ENCODE data around the gene MCEE. TPM values are rescaled to one million over a fixed set of nuclear protein-coding genes. Genes with fewer than 3 reads are reported as not detected.

MCEE gene
- total and polyA plus RNA-seq, 2 of the 4 experiments (the other 2 are of a cell fraction): 11.1 to 15.0 TPM

- BruUV-seq (replicated peaks): no TSS peak
- Histone ChIP-seq H2BK20ac (ENCODE audit: low read depth, low read length) (no peak overlapping the region), H4K8ac (ENCODE audit: low read depth in 2 of 2, low read length in 2 of 2) (no peak overlapping the region), H3K4ac (ENCODE audit: low read depth, low read length) (no peak overlapping the region), H4K20me1 (ENCODE audit: insufficient read depth, low read length) (0 out of 2 replicates have a peak, but pooled peaks cover 4% of the 10 kb centered on the region), H3K4me3 (ENCODE audit: insufficient read depth, low read depth, low read length) (no peak overlapping the region), H3K18ac (ENCODE audit: low read depth, low read length) (no peak overlapping the region), H2AFZ (replicated peaks; ENCODE audit: low read length, poor library complexity) (no peak overlapping the region), H4K5ac (ENCODE audit: low read depth, low read length) (no peak overlapping the region), H3K27me3 (ENCODE audit: control insufficient read depth, insufficient read depth, low read length) (no peaks in the 10 kb centered on the region), H3K9me3 (ENCODE audit: control insufficient read depth, insufficient read depth, low read length) (no peaks in the 10 kb centered on the region), H3K56ac (ENCODE audit: extremely low read depth, insufficient read depth, low read length) (no peak overlapping the region), H3K4me1 (ENCODE audit: control insufficient read depth, insufficient read depth, low read length) (no peaks in the 10 kb centered on the region), H2BK5ac (ENCODE audit: low read depth, low read length, poor library complexity, severe bottlenecking) (no peak overlapping the region), H3K23ac (ENCODE audit: low read depth, low read length) (no peak overlapping the region), H3K9ac (ENCODE audit: low read depth, low read length) (no peak overlapping the region), H2BK15ac (ENCODE audit: low read depth, low read length) (no peak overlapping the region), H3K36me3 (ENCODE audit: control insufficient read depth, insufficient read depth, low read length) (peaks cover 58% of the 10 kb centered on the region), H3K79me1 (ENCODE audit: low read depth in 1 of 2, low read length in 2 of 2) (peaks cover 4 to 7% of the 10 kb centered on the region in 2 experiments; a peak in 1 of 4 replicates), H3K9me1 (ENCODE audit: insufficient read depth, low read length) (no peaks in the 10 kb centered on the region), H2BK120ac (ENCODE audit: low read depth, low read length) (no peak overlapping the region), H4K91ac (ENCODE audit: insufficient read depth, low read depth, low read length) (no peak overlapping the region), H3K27ac (ENCODE audit: insufficient read depth, low read length) (no peak overlapping the region), H2AK9ac (replicated peaks; ENCODE audit: low read depth, low read length, poor library complexity) (no peak overlapping the region), H2AK5ac (ENCODE audit: low read depth, low read length) (no peak overlapping the region), H3K14ac (replicated peaks; ENCODE audit: low read depth, low read length) (no peak overlapping the region), H3K4me2 (ENCODE audit: low read depth, low read length) (no peak overlapping the region)
- ATAC-seq (ENCODE audit: low read depth) (no peak), DNase-seq (no peak)
- WGBS, 2 experiments (ENCODE audit: extremely low coverage in 2 of 2, insufficient read length in 1 of 2): no CpG with 5 or more reads among the region's 3 CpGs
- in situ Hi-C loops (cut with MboI; ENCODE audit: low sequenced_read_pairs) (no loop called here), dilution Hi-C loops (cut with HindIII; ENCODE audit: low sequenced_read_pairs, unreplicated experiment) (no loop called here), intact Hi-C loops (cut with micrococcal nuclease) (no loop called here)
- TF ChIP-seq CHD1 (IDR thresholded peaks at IDR 0.05; ENCODE audit: low read depth, low read length) (no peak), POLR2A (IDR thresholded peaks at IDR 0.05; ENCODE audit: low read depth, low read length) (no peak), MXI1 (IDR thresholded peaks at IDR 0.05; ENCODE audit: borderline replicate concordance, low read depth, low read length) (no peak), ELK1 (IDR thresholded peaks at IDR 0.05; ENCODE audit: borderline replicate concordance, low read depth, low read length) (no peak), SMC3 (IDR thresholded peaks at IDR 0.05; ENCODE audit: low read depth, low read length) (no peak), NFE2L2 (IDR thresholded peaks at IDR 0.05; ENCODE audit: low read depth, low read length) (no peak), RCOR1 (IDR thresholded peaks at IDR 0.05; ENCODE audit: insufficient replicate concordance, low read length) (no peak), CTCF (conservative IDR thresholded peaks at IDR 0.05; ENCODE audit: low read depth, low read length) (no peak), RAD21 (IDR thresholded peaks at IDR 0.05; ENCODE audit: low read length) (no peak)
- CTCF ChIA-PET: no interaction called here
- POLR2A ChIA-PET (ENCODE audit: unreplicated experiment): no interaction called here
Measured at GRCh38 chr2:71143782-71144181, 13.8 kb upstream of the MCEE start.

Data from IMR-90 (cell line).